ENCODE data around the gene NDUFC1.

NDUFC1 gene

GRCh38 chr4:139297001-139297410, 5.3 kb downstream of the NDUFC1 start:
- no peak overlapping the region for H3K4me3 ChIP-seq (replicated peaks; ENCODE audit: low read depth, low read length)
- TF ChIP-seq CTCF (IDR thresholded peaks at IDR 0.05; ENCODE audit: low read depth, low read length, missing control alignments) = no peak
- DNase-seq (ENCODE audit: extremely low read depth, low read depth) = no peak

- peak overlapping the region; percentile 80 for H3K4me3 ChIP-seq (replicated peaks; ENCODE audit: low read depth, low read length)
- no peak for TF ChIP-seq CTCF (IDR thresholded peaks at IDR 0.05; ENCODE audit: low read depth, low read length, missing control alignments)
- no peak for DNase-seq (ENCODE audit: extremely low read depth, low read depth)
Observed at GRCh38 chr4:139295942-139296299, 6.4 kb downstream of the NDUFC1 start.

GRCh38 chr4:139295206-139295941, 6.9 kb downstream of the NDUFC1 start:
- peak overlapping the region; percentile 80 for H3K4me3 ChIP-seq (replicated peaks; ENCODE audit: low read depth, low read length)
- peak; percentile 95 for TF ChIP-seq CTCF (IDR thresholded peaks at IDR 0.05; ENCODE audit: low read depth, low read length, missing control alignments)
- peak; percentile 72 for DNase-seq (ENCODE audit: extremely low read depth, low read depth)

GRCh38 chr4:139286186-139286698, 16.0 kb downstream of the NDUFC1 start:
- DNase-seq (ENCODE audit: extremely low read depth, low read depth) = no peak
- H3K4me3 ChIP-seq (replicated peaks; ENCODE audit: low read depth, low read length) = no peak overlapping the region
- TF ChIP-seq CTCF (IDR thresholded peaks at IDR 0.05; ENCODE audit: low read depth, low read length, missing control alignments) = no peak

- TF ChIP-seq CTCF (IDR thresholded peaks at IDR 0.05; ENCODE audit: low read depth, low read length, missing control alignments) = no peak
- no peak overlapping the region for H3K4me3 ChIP-seq (replicated peaks; ENCODE audit: low read depth, low read length)
- DNase-seq (ENCODE audit: extremely low read depth, low read depth) = no peak
Observed at GRCh38 chr4:139282721-139283075, 19.6 kb downstream of the NDUFC1 start.

- no peak for DNase-seq (ENCODE audit: extremely low read depth, low read depth)
Observed at GRCh38 chr4:139282065-139282720, 20.1 kb downstream of the NDUFC1 start.

More at GRCh38 chr4:139282065-139282720, 20.1 kb downstream of the NDUFC1 start:
- no peak for TF ChIP-seq CTCF (IDR thresholded peaks at IDR 0.05; ENCODE audit: low read depth, low read length, missing control alignments)
- no peak overlapping the region for H3K4me3 ChIP-seq (replicated peaks; ENCODE audit: low read depth, low read length)
